GM21526 (cell line): ENCODE measurements around the gene MEAF6.

Experiments used
- ATAC-seq: cut with Tn5 transposase; IDR thresholded peaks from one replicate; pipeline ENCODE4 v1.9.1; 2021; ENCODE audit warnings: moderate library complexity; ENCODE audit not compliant: unreplicated experiment, low FRiP score

Gene MEAF6

DNA sequence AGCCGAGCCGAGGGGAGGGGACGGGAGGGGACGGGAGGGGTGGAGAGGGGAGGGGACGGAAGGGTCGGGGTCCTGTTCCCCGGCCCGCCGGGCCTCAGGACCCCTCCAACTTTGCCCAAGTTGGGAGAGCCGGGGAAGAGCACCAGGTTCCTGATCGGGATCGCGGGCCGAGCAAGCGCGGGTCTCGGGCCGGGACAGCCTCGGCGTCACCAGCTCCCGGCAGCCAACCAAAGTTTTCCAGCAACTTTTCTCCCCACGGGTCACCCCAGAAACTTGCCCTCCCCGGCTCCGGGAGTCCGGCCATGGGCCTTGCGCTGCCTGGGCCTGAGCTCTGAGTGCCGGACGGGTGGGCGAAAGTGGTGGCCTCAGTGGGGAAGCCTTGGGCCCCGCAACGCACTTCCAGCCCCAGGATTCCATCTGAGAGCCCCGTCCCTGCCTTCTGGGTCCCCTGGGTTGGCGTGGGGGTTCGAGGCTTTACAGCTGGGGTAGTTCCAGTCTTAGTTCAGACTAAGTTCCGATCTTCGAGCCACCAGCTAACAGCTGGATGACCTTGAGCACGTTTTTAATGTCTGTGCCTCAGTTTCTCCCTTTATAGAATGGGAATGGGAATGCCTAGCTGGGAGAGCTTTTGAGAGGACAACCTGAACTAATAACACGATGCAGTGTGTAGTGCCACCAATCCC lies 39.7 kb downstream of the MEAF6 start:
- ATAC-seq = no peak

GRCh38 chr1:37474046-37474696 lies 40.4 kb downstream of the MEAF6 start, which contains the start of gene ZC3H12A:
TSS of gene ZC3H12A (plus strand) at chr1:37474580. CDS start at chr1:37475497, 917 bp downstream.
- no peak for ATAC-seq

DNA sequence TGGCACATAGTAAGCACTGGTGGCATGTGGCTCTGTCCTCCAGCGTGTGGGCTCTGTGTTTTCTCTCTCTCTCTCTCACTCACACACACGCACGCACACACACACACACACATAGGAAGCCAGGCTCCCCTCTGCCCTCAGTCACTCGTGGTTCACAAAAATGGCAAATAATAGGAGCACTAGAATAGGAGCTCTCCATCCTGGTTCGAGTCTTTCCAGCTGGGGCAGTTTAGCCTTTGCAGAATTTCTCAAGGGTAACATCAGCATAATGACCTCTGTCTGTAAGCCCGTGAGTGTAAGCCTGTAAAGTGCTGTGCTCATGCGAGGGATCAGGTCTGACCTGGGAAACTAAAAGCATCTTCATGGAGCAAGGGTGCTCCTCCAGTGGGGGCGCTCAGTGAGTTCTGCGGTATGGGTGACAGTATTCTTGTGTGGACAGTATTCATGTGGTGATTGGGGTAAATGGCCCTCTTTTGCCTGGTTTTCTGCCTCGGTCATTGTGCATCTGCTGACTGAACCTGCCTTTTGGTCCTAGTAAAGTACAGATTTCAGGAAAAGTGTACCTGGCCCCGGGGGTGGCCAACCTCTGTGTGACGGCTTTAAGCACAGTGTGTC lies 41.0 kb downstream of the MEAF6 start:
- no peak for ATAC-seq

GRCh38 chr1:37472994-37473393 lies 41.6 kb downstream of the MEAF6 start:
- ATAC-seq = no peak

- no peak for ATAC-seq
Observed at GRCh38 chr1:37472281-37472680, 42.3 kb downstream of the MEAF6 start.

- ATAC-seq = no peak
Observed at GRCh38 chr1:37471345-37472231, 43.0 kb downstream of the MEAF6 start.

DNA sequence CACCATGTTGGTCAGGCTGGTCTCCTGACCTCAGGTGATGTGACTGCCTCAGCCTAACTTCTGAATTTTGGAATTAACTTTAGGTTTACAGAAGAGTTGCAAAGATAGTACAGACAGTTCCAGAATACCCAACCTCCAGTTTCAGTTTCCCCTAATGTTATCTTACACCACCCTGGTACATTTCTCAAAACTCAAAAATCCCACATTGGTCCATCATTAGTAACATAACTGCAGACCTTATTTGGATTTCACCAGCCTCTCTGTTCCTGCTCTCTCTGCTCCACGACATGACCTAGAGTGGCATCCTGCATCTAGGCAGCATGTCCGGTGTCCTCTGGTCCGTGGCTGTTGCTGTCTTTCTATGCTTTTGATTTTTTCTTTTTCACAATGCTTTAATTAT lies 45.2 kb downstream of the MEAF6 start:
- ATAC-seq = no peak

GRCh38 chr1:37468037-37468436 lies 46.5 kb downstream of the MEAF6 start:
- ATAC-seq = no peak

- no peak for ATAC-seq
Observed at GRCh38 chr1:37465593-37466517, 48.7 kb downstream of the MEAF6 start.

DNA sequence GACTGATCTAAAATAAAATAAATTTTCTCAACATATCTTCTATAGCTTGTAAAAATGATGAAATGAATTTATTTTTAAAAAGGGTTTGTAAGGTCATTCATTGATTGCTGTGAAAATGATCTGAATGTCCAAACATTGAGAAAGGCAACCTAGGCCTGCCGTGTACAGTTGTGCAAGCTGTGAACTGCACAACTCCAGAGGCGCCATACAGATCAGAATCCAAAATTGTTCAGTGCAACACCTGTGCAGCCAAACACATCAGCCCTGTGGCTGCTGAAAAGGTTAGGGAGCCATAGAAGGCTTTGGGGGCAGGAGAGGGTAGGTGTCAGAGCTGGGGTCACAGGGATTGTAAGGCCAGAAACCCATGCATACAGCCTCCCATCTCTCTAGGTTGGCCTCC lies 50.1 kb downstream of the MEAF6 start:
- no peak for ATAC-seq

- ATAC-seq = no peak
Observed at GRCh38 chr1:37461698-37462436, 52.7 kb downstream of the MEAF6 start.

DNA sequence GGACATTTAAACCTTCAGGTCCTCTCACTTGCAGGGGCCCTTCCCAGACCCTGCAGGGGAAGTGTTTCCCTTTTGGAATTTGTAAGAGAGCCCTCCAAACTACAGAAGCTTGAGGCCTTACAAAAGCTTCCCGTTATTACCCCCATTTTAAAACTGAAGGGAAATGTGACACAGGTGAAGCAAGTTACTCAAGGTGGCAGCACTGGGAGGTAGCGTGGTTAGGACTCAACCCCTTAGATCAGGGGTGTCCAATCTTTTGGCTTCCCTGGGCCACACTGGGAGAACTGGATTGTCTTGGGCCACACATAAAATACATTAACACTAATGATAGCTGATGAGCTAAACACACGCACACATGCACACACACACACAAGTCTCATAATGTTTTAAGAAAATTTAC lies 56.0 kb downstream of the MEAF6 start:
- no peak for ATAC-seq

GRCh38 chr1:37456614-37457013 lies 58.0 kb downstream of the MEAF6 start:
- no peak for ATAC-seq

DNA sequence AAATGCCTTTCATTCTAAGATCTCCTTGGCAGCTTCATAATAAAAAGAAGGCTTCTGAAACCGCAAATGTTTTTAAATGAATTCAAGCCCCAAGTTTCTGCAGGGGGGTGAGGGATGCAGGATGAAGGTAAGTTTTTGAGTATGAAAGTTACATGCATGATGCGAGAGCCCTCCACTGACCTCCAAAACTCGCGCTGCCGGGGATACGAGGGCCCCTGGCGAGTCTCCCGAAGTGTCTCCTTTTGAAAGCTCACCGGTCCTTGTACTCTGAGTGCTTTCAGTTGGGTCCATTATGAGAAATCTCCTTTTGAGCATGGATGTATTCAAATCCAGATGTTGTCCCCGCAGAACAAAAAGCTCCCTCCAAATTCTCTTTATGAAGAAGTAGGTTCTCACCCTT lies 59.0 kb downstream of the MEAF6 start:
- ATAC-seq = no peak

DNA sequence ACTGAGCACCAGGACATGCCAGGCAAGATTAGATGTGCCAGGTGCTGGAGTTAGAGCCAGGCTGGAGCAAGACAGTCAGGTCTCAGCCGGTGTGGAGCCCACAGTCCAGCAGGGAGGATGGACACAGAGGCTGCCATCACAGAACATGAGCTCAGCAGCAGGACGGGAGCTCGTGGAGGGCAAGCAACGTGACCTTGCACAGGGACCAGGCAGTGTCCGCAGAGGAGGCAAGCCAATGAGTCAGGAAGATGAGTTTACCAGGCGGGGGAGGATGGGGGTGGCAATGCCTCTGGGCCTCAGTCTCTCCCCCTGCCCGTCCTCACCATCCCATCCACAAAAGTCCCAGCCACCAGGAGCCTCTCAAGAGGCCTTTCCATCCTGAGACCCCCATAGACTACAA lies 60.9 kb downstream of the MEAF6 start:
- ATAC-seq = no peak

GRCh38 chr1:37452416-37452815 lies 62.1 kb downstream of the MEAF6 start:
- no peak for ATAC-seq

- ATAC-seq = no peak
Observed at GRCh38 chr1:37449936-37450335, 64.6 kb downstream of the MEAF6 start.

- no peak for ATAC-seq
Observed at GRCh38 chr1:37448691-37449417, 65.7 kb downstream of the MEAF6 start.

DNA sequence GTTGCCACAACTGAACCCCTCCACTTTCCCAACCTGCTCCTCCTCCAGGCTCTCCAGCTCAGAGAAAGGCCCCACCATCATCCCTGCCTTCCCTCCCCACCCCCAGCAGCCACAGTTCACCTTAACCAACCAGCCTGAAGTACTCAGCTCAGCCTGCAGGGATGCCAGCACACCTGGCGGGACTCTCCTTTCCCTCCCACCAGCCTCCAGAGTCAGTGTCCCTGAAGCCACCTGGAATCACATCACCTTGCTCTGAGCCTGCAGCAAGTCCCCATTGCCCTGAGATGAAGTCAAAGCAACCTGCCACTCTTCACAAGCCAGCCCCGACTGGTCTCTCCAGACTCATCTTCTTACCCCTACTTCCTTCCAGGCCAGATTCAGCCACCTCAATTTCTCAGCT lies 66.4 kb downstream of the MEAF6 start:
- no peak for ATAC-seq
